HAP-1 (cell line): Measurements from ENCODE around the gene ELANE.

Source experiments
- DNase-seq, 2 experiments: peaks; one replicate each; pipeline ENCODE4 v3.0.0-alpha.2; 2016 to 2020; ENCODE audit warnings: low spot score in 2 of 2
- H3K27me3 ChIP-seq: fragments of 250-450 bp; sonication (Bioruptor Pico); 2 replicates; pipeline ENCODE4 v1.5.1; 2020; ENCODE audit warnings: low read depth, mild to moderate bottlenecking, moderate library complexity
- H3K36me3 ChIP-seq: fragments of 250-450 bp; sonication (Bioruptor Pico); replicated peaks from 2 replicates; pipeline ENCODE4 v1.5.1; 2020; ENCODE audit warnings: mild to moderate bottlenecking
- H3K4me1 ChIP-seq: fragments of 250-450 bp; sonication (Bioruptor Pico); 2 replicates; pipeline ENCODE4 v1.5.1; 2020; ENCODE audit warnings: mild to moderate bottlenecking
- H3K4me3 ChIP-seq: fragments of 250-450 bp; sonication (Bioruptor Pico); 2 replicates; pipeline ENCODE4 v1.5.1; 2020; ENCODE audit warnings: mild to moderate bottlenecking, moderate library complexity
- H3K9me3 ChIP-seq: fragments of 250-450 bp; sonication (Bioruptor Pico); 2 replicates; pipeline ENCODE4 v1.5.1; 2020; ENCODE audit warnings: mild to moderate bottlenecking, moderate library complexity
- in situ Hi-C: fragments of 300-500 bp; cut with MboI; formaldehyde crosslinking; loops from 3 replicates; pipeline ENCODE4 v1.14.3; 2020; ENCODE audit warnings: low sequenced_read_pairs, inconsistent platforms, mixed read lengths

ELANE gene

GRCh38 chr19:879711-880438 is 27.8 kb downstream of the ELANE start:
- no peaks in the 10 kb centered on the region for H3K4me1 ChIP-seq

GRCh38 chr19:881385-882071 is 29.4 kb downstream of the ELANE start:
- in situ Hi-C loops = no loop called here

More at GRCh38 chr19:879711-880438, 27.8 kb downstream of the ELANE start:
- H3K9me3 ChIP-seq = no peaks in the 10 kb centered on the region
- DNase-seq = no peak
- in situ Hi-C loops = no loop called here
- H3K27me3 ChIP-seq = no peaks in the 10 kb centered on the region
- peaks cover 54% of the 10 kb centered on the region for H3K36me3 ChIP-seq
- no peak overlapping the region for H3K4me3 ChIP-seq

GRCh38 chr19:882871-883497 is 30.9 kb downstream of the ELANE start:
- in situ Hi-C loops = no loop called here
- Histone ChIP-seq H3K9me3 (no peaks in the 10 kb centered on the region), H3K4me3 (no peak overlapping the region), H3K36me3 (peaks cover 59% of the 10 kb centered on the region), H3K4me1 (no peaks in the 10 kb centered on the region), H3K27me3 (no peaks in the 10 kb centered on the region)
- DNase-seq = no peak

More at GRCh38 chr19:881385-882071, 29.4 kb downstream of the ELANE start:
- H3K36me3 ChIP-seq = peaks cover 54% of the 10 kb centered on the region
- H3K4me1 ChIP-seq = no peaks in the 10 kb centered on the region
- no peak for DNase-seq
- no peaks in the 10 kb centered on the region for H3K27me3 ChIP-seq
- H3K9me3 ChIP-seq = no peaks in the 10 kb centered on the region
- H3K4me3 ChIP-seq = no peak overlapping the region

GRCh38 chr19:883661-884211 is 31.6 kb downstream of the ELANE start:
- H3K4me1 ChIP-seq = no peaks in the 10 kb centered on the region

GRCh38 chr19:884420-885211 is 32.5 kb downstream of the ELANE start:
- Histone ChIP-seq H3K27me3 (no peaks in the 10 kb centered on the region), H3K4me1 (no peaks in the 10 kb centered on the region), H3K36me3 (peaks cover 70% of the 10 kb centered on the region), H3K4me3 (no peak overlapping the region), H3K9me3 (no peaks in the 10 kb centered on the region)
- no peak for DNase-seq
- in situ Hi-C loops = no loop called here

More at GRCh38 chr19:883661-884211, 31.6 kb downstream of the ELANE start:
- H3K9me3 ChIP-seq = no peaks in the 10 kb centered on the region
- no peak overlapping the region for H3K4me3 ChIP-seq
- no peaks in the 10 kb centered on the region for H3K27me3 ChIP-seq
- H3K36me3 ChIP-seq = peaks cover 64% of the 10 kb centered on the region
- DNase-seq = no peak
- in situ Hi-C loops = no loop called here

GRCh38 chr19:885536-886224 is 33.6 kb downstream of the ELANE start:
- no peaks in the 10 kb centered on the region for H3K4me1 ChIP-seq
- peaks cover 77% of the 10 kb centered on the region for H3K36me3 ChIP-seq

GRCh38 chr19:887072-887471 is 35.0 kb downstream of the ELANE start:
- H3K36me3 ChIP-seq = peaks cover 66% of the 10 kb centered on the region
- no peak for DNase-seq
- no peaks in the 10 kb centered on the region for H3K4me1 ChIP-seq

More at GRCh38 chr19:885536-886224, 33.6 kb downstream of the ELANE start:
- DNase-seq = no peak
- Histone ChIP-seq H3K27me3 (no peaks in the 10 kb centered on the region), H3K9me3 (no peaks in the 10 kb centered on the region), H3K4me3 (no peak overlapping the region)
- in situ Hi-C loops = no loop called here

GRCh38 chr19:887599-887998 is 35.5 kb downstream of the ELANE start:
- no peak for DNase-seq
- no peaks in the 10 kb centered on the region for H3K27me3 ChIP-seq
- no peaks in the 10 kb centered on the region for H3K9me3 ChIP-seq
- in situ Hi-C loops = no loop called here
- H3K4me1 ChIP-seq = no peaks in the 10 kb centered on the region
- H3K36me3 ChIP-seq = peaks cover 61% of the 10 kb centered on the region
- no peak overlapping the region for H3K4me3 ChIP-seq

More at GRCh38 chr19:887072-887471, 35.0 kb downstream of the ELANE start:
- Histone ChIP-seq H3K4me3 (no peak overlapping the region), H3K9me3 (no peaks in the 10 kb centered on the region), H3K27me3 (no peaks in the 10 kb centered on the region)
- in situ Hi-C loops = no loop called here

GRCh38 chr19:888581-889385 is 36.7 kb downstream of the ELANE start:
- Histone ChIP-seq H3K27me3 (no peaks in the 10 kb centered on the region), H3K4me3 (no peak overlapping the region), H3K4me1 (0 out of 2 replicates have a peak, but pooled peaks cover 1% of the 10 kb centered on the region), H3K36me3 (peaks cover 54% of the 10 kb centered on the region), H3K9me3 (no peaks in the 10 kb centered on the region)
- in situ Hi-C loops = no loop called here
- no peak for DNase-seq

GRCh38 chr19:889662-890295 is 37.7 kb downstream of the ELANE start:
- H3K36me3 ChIP-seq = peaks cover 47% of the 10 kb centered on the region

GRCh38 chr19:890831-891230 is 38.7 kb downstream of the ELANE start:
- H3K27me3 ChIP-seq = no peaks in the 10 kb centered on the region
- no peak for DNase-seq

More at GRCh38 chr19:889662-890295, 37.7 kb downstream of the ELANE start:
- no peak for DNase-seq
- in situ Hi-C loops = no loop called here
- Histone ChIP-seq H3K4me1 (0 out of 2 replicates have a peak, but pooled peaks cover 2% of the 10 kb centered on the region), H3K9me3 (no peaks in the 10 kb centered on the region), H3K4me3 (no peak overlapping the region), H3K27me3 (no peaks in the 10 kb centered on the region)

More at GRCh38 chr19:890831-891230, 38.7 kb downstream of the ELANE start:
- H3K36me3 ChIP-seq = peaks cover 36% of the 10 kb centered on the region
- H3K9me3 ChIP-seq = no peaks in the 10 kb centered on the region
- in situ Hi-C loops = no loop called here
- H3K4me3 ChIP-seq = no peak overlapping the region
- H3K4me1 ChIP-seq = 0 out of 2 replicates have a peak, but pooled peaks cover 2% of the 10 kb centered on the region
